SH-SY5Y (cell line): Measurements from ENCODE around the gene GABRG3.

Experiments
- GATA2 ChIP-seq: IDR thresholded peaks from 2 replicates; pipeline ENCODE4 v1.6.1; 2011; ENCODE audit warnings: mild to moderate bottlenecking, low read depth, low read length
- GATA3 ChIP-seq: IDR thresholded peaks from 2 replicates; pipeline ENCODE4 v1.6.1; 2011; ENCODE audit warnings: low read depth, mild to moderate bottlenecking, low read length, moderate library complexity

DNA sequence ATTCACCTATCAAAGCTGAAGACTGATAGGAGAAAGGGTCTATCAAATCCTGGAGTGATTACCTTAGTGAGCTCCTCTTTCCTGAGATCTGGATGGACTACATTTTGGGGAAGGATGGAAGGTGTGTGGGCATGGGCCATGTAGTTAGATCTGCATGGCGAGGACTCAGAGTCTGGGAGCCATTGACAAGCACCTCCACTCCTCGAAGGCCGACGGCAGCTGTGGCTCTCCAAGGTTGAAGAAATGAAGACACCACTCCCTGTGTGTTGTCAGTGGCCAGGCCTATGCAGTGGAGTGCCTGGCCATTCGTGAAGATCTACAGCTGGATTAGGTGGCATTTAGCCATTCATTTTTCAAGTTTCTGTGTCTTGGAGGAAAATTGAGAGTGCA, 509.2 kb downstream of the GABRG3 start:
- TF ChIP-seq GATA3 (no peak), GATA2 (no peak)
